ENCODE measurements around the gene SPECC1. TPM values are rescaled to one million over a fixed set of nuclear protein-coding genes. Genes with fewer than 3 reads are reported as not detected.
"Not testable (repeated sequence)": the region's sequence is repeated elsewhere in the genome, so short reads cannot be mapped to it uniquely, and the experiment has no call there.

The SPECC1 gene
- total RNA-seq, 1 experiment from 2014 or later = 46.4 TPM

DNA sequence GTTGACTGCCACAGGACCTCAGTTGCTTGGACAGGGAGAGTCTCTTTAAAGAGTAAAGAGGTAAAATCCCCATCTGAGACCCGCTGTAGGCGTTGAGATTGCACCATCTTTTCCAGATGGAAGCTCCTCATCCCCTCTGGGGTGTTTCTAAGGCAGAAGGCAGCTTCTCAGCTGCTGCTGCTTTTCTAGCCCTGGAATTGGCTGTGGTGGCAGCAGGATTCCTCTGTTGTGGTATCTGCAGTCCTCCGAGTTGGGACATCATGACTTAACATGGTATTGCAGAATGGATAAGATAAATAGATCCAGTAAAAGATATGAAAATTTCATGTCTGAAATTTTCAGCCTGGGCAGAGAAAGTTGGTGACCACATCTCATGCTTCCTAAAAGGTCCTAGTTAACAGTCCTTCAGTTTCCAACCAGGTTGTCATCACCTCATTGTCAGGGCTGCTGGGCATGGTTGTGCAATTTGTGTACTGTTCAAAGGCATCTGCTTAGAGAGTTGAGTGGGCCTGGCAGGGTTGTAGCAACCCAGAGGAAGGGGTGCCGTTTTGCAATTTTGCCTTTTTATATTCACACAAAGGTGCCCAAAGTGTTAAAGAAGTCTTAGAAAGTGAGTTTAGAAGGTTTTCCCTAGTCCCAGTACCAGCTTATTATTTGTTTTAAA is 150.4 kb downstream of the SPECC1 start:
- Histone ChIP-seq H3K9me3 (ENCODE audit: low read length) (no peaks in the 10 kb centered on the region), H3K9ac (ENCODE audit: low read length) (no peak overlapping the region), H3K4me1 (ENCODE audit: insufficient read depth, low read length) (peaks cover 20% of the 10 kb centered on the region), H3K27ac (ENCODE audit: low read length) (no peak overlapping the region), H3K79me2 (ENCODE audit: low read length) (peaks cover 63% of the 10 kb centered on the region), H2AFZ (ENCODE audit: low read length) (no peak overlapping the region), H3K9me2 (replicated peaks; ENCODE audit: low read length) (no peaks in the 10 kb centered on the region), H3F3A (ENCODE audit: low read length, unreplicated experiment) (no peaks in the 10 kb centered on the region), H3K27me3 (ENCODE audit: low read length) (no peaks in the 10 kb centered on the region), H3K4me3 (ENCODE audit: low read length) (no peak overlapping the region), H3K36me3 (ENCODE audit: low read depth, low read length) (no peaks in the 10 kb centered on the region; the same call in 1 of the 2 replicates), H4K20me1 (ENCODE audit: low read length) (peaks cover 9% of the 10 kb centered on the region; the same call in 1 of the 2 replicates), H3K4me2 (ENCODE audit: low read length) (no peak overlapping the region)
- BruUV-seq (replicated peaks) = no TSS peak
- POLR2A ChIA-PET (ENCODE audit: unreplicated experiment) = no interaction called here
- ATAC-seq (no peak), DNase-seq (no peak)
- TF ChIP-seq EZH2phosphoT487 (IDR thresholded peaks at IDR 0.05; ENCODE audit: borderline replicate concordance, low read length) = no peak
- TF ChIP-seq EZH2 (IDR thresholded peaks at IDR 0.05; ENCODE audit: low read length, unreplicated experiment) = no peak
- TF ChIP-seq, protein P1, sequence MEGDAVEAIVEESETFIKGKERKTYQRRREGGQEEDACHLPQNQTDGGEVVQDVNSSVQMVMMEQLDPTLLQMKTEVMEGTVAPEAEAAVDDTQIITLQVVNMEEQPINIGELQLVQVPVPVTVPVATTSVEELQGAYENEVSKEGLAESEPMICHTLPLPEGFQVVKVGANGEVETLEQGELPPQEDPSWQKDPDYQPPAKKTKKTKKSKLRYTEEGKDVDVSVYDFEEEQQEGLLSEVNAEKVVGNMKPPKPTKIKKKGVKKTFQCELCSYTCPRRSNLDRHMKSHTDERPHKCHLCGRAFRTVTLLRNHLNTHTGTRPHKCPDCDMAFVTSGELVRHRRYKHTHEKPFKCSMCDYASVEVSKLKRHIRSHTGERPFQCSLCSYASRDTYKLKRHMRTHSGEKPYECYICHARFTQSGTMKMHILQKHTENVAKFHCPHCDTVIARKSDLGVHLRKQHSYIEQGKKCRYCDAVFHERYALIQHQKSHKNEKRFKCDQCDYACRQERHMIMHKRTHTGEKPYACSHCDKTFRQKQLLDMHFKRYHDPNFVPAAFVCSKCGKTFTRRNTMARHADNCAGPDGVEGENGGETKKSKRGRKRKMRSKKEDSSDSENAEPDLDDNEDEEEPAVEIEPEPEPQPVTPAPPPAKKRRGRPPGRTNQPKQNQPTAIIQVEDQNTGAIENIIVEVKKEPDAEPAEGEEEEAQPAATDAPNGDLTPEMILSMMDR (conservative IDR thresholded peaks at IDR 0.05; ENCODE audit: low read depth, low read length) = no peak
- intact Hi-C loops (cut with micrococcal nuclease) = loop anchor here (5.0 kb wide), 1 partner anchor 43 kb away; no protein-coding TSS in a partner anchor
- CTCF ChIA-PET = no interaction called here

DNA sequence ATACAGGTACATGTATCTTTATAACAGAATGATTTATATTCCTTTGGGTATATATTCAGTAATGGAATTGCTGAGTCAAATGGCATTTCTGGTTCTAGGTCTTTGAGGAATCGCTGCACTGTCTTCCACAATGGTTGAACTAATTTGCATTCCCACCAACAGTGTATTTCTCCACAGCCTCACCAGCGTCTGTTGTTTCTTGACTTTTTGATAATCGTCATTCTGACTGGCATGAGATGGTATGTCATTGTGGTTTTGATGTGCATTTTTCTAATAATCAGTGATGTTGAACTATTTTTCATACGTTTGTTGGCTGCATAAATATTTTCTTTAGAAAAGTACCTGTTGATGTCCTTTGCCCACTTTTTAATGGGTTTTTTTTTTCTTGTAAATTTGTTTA is 156.4 kb downstream of the SPECC1 start:
- intact Hi-C loops (cut with micrococcal nuclease); CTCF ChIA-PET; H3K27me3 ChIP-seq (ENCODE audit: low read length); H3K4me3 ChIP-seq (ENCODE audit: low read length); H3K9ac ChIP-seq (ENCODE audit: low read length); DNase-seq; BruUV-seq (replicated peaks); POLR2A ChIA-PET (ENCODE audit: unreplicated experiment); H3K9me2 ChIP-seq (replicated peaks; ENCODE audit: low read length); H3K4me1 ChIP-seq (ENCODE audit: insufficient read depth, low read length); H3K27ac ChIP-seq (ENCODE audit: low read length); H3K4me2 ChIP-seq (ENCODE audit: low read length); ATAC-seq; H2AFZ ChIP-seq (ENCODE audit: low read length); H3K9me3 ChIP-seq (ENCODE audit: low read length); H4K20me1 ChIP-seq (ENCODE audit: low read length); H3F3A ChIP-seq (ENCODE audit: low read length, unreplicated experiment); H3K36me3 ChIP-seq (ENCODE audit: low read depth, low read length): not testable (repeated sequence)
- H3K79me2 ChIP-seq (ENCODE audit: low read length) = peaks cover 71% of the 10 kb centered on the region

DNA sequence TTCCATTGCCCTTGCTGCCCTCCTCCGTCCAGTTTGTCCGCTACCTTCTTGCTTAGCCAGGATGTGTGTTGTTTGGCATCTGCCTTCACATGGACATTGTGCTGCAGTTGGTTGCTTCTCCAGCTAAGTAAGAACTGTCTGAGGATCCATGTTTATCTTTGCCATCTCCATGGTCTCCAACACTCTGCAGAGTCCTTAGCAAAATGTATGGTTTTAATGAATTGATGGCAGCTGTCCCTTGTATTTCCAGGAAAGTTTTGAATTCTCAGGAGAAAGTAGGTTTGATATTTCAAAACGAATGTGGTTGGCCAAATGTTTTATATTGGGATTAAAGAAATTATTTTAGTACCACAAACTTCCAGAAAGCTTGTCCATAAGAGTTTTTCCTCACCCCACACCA is 160.9 kb downstream of the SPECC1 start:
- ATAC-seq = no peak
- Histone ChIP-seq H3K4me2 (ENCODE audit: low read length) (no peak overlapping the region), H4K20me1 (ENCODE audit: low read length) (peaks cover 3% of the 10 kb centered on the region; the same call in 1 of the 2 replicates), H2AFZ (ENCODE audit: low read length) (no peak overlapping the region), H3K4me3 (ENCODE audit: low read length) (no peak overlapping the region), H3K9me2 (replicated peaks; ENCODE audit: low read length) (no peaks in the 10 kb centered on the region), H3K79me2 (ENCODE audit: low read length) (peaks cover 89% of the 10 kb centered on the region), H3K36me3 (ENCODE audit: low read depth, low read length) (no peaks in the 10 kb centered on the region), H3F3A (ENCODE audit: low read length, unreplicated experiment) (no peaks in the 10 kb centered on the region), H3K27me3 (ENCODE audit: low read length) (no peaks in the 10 kb centered on the region), H3K9me3 (ENCODE audit: low read length) (no peaks in the 10 kb centered on the region), H3K27ac (ENCODE audit: low read length) (no peak overlapping the region), H3K9ac (ENCODE audit: low read length) (no peak overlapping the region), H3K4me1 (ENCODE audit: insufficient read depth, low read length) (peaks cover 17% of the 10 kb centered on the region)
- intact Hi-C loops (cut with micrococcal nuclease) = no loop called here
- ChIA-PET POLR2A (ENCODE audit: unreplicated experiment) (no interaction called here), CTCF (no interaction called here)
- TF ChIP-seq EZH2 (IDR thresholded peaks at IDR 0.05; ENCODE audit: low read length, unreplicated experiment) = no peak
- TF ChIP-seq EZH2phosphoT487 (IDR thresholded peaks at IDR 0.05; ENCODE audit: borderline replicate concordance, low read length) = no peak
- TF ChIP-seq, protein P1 (conservative IDR thresholded peaks at IDR 0.05; ENCODE audit: low read depth, low read length) = no peak
- DNase-seq = no peak
- BruUV-seq (replicated peaks) = no TSS peak

All from PC-3 (cell line).